Liver (tissue), 3 donors: Measurements from ENCODE around the gene SPECC1L.

ENCODE experiments used
- CTCF ChIP-seq: fragments of 150-350 bp; IDR thresholded peaks from 2 replicates; pipeline ENCODE4 v1.5.1; 2017; ENCODE audit warnings: improper control_type of control experiment, low read depth, low read length; ENCODE audit not compliant: missing input control
- RAD21 ChIP-seq, 2 donors: IDR thresholded peaks; 2 replicates each; pipeline ENCODE4 v1.6.1; 2016; ENCODE audit warnings: antibody characterized with exemption in 2 of 2, mild to moderate bottlenecking in 2 of 2
- ZBTB33 ChIP-seq: IDR thresholded peaks from 2 replicates; pipeline ENCODE4 v1.6.1; 2016; ENCODE audit warnings: antibody characterized with exemption
- donor health status: healthy.
- donor health status: healthy.

- TF ChIP-seq CTCF (no peak), RAD21 (IDR thresholded peaks at IDR 0.05) (no peak), ZBTB33 (no peak)
Observed at GRCh38 chr22:24366701-24367100, 96.1 kb downstream of the SPECC1L start.
